ENCODE measurements around the gene TP53. TPM values are rescaled to one million over a fixed set of nuclear protein-coding genes. Genes with fewer than 3 reads are reported as not detected.
"Not testable (repeated sequence)": the region's sequence is repeated elsewhere in the genome, so short reads cannot be mapped to it uniquely, and the experiment has no call there.

TP53 gene
- total RNA-seq, 8 experiments from 2014 or later: 11.6 to 136 (median 25.7) TPM

DNA sequence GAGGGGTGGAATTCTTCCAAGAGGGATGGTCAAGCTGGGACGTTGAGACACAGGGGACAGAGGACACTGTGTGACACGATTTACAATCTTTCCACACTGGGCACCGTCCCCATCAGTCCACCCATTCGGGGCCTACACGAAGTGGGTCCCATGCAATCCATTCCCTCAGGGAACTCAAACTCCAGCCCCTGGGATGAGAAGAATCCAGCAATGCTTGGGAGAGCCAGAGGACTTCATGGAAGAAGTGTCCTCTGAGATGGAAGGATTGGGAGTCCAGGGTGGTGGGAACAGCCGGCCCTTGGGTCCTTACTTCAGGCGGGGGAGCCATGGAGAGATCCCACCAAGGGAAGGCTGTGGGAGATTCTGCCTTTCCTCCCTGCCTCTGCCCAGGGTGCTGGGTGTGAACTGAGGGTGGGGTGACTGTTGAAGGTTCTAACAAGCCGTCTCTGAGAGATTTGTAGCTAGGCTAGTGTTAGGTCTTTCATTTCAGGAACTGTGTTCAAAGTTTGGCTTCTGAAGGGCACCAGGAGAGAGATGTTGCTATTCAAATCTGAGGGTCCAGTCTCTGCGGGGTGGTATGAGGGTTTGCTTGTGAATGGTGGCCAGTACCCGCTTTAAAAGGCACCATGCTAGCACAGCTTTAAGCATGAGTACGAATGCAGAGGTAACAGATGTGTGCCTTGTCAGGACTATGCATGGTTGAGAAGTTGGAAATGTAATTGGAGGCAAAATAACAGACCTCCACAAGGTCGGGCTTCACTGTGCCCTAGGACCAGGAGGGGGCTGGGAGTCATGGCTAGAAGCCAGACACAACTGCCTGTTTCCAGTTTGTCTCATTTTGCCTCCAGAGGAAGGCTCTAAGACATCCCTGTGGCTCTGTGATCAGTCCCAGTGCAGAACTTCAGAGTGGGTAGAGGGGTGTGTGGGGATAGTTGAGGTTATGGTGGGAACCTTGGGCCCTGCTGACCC is 34.6 kb downstream of the TP53 start:
- Histone ChIP-seq H3K27ac (no peak overlapping the region), H3K4me1 (replicated peaks in 1 of 2) (peaks cover 27 to 32% of the 10 kb centered on the region in 2 donors), H3K4me3 (peak overlapping the region; percentile 41 to 66 (median 49))
- 0 to 100% methylated on average over 1 of the region's 12 CpGs; no CpG with 5 or more reads in 8 of the 10 experiments for WGBS, 10 experiments
- ATAC-seq (replicated peaks in 6 of 8): no peak
- in situ Hi-C loops (cut with MboI; ENCODE audit: low pct_unique_long_range_greater_than_20kb in 2 of 9, low sequenced_read_pairs in 9 of 9, unreplicated experiment in 9 of 9): no loop called here

DNA sequence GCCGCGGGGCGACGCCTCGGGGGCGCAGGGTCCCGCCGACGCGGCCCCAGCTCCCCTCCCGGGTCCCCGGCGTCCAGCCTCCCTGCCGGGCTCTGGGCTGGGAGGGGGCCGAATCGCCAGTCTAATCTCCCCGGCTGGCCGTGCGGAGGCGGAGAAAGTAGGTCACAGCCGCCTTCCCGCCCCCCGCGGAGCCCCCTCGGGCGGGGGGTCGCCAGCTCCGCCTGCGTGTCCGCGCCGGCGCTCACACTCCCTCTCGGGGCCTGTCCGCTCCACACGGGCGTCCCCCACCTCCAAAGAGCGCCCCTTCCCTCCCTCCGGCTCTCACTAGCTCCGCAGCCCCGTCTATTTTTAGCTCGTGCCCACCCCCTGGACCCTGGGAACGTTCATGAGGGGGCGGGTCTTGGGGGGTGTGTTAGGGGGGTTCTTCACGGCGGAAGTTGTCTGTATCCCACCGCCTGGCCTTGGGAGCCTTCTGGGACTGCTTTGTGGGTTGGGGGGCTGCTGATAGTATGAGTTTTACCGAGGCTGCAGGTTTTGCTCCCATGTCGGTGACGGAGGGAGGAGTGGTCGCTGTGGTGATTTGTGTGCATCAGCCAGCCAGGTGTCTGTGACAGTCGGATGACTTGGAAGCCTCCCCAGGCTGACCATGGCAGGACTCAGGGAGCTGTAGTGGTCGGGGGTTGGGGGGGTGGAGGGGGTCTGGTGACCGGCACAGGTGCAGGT is 35.5 kb downstream of the TP53 start:
- H3K4me3 ChIP-seq: peak overlapping the region; percentile 41 to 66 (median 49)
- in situ Hi-C loops (cut with MboI; ENCODE audit: low pct_unique_long_range_greater_than_20kb in 2 of 9, low sequenced_read_pairs in 9 of 9, unreplicated experiment in 9 of 9): no loop called here
- ATAC-seq (replicated peaks in 6 of 8): peak in 6 of 8 experiments; percentile 8 to 80 (median 78)
- H3K4me1 ChIP-seq (replicated peaks in 1 of 2): peaks cover 19 to 25% of the 10 kb centered on the region in 2 donors
- no CpG with 5 or more reads among the region's 54 CpGs for WGBS, 10 experiments
- H3K27ac ChIP-seq: peak overlapping the region; percentile 43 to 59

DNA sequence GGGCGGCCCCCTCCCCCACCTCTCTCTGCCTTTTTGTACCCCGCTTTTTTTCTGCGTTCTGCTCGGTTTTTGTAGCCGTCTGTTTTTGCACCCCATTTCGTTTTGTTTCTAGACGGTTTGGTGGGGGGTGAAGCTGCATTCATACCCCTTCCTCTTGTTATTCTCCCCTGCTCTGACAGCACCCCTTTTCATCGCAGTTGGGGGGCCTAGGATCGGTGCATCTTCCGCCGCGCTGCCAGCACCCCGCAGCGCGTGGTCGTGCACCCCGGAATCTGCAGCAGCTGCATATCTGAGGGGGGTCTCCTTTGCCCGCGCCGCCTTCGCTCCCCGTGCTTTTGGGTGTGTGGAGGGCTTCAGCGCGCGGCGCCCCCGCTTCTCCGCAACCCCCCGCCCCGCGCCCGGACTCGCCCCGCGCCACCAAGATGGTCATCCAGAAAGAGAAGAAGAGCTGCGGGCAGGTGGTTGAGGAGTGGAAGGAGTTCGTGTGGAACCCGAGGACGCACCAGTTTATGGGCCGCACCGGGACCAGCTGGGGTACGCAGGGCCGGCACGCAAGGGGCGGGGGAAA is 36.1 kb downstream of the TP53 start:
- Histone ChIP-seq H3K27ac (peak overlapping the region; percentile 43 to 59), H3K4me1 (replicated peaks in 1 of 2) (peaks cover 13 to 18% of the 10 kb centered on the region in 2 donors), H3K4me3 (peak overlapping the region; percentile 41 to 66 (median 49))
- peak in 2 of 8 experiments; percentile 0 to 2 for ATAC-seq (replicated peaks in 6 of 8)
- whole genome bisulfite sequencing, 10 experiments: 0 to 7% (median 0%) methylated on average over 2 to 9 of the region's 45 CpGs; no CpG with 5 or more reads in 5 of the 10 experiments
- in situ Hi-C loops (cut with MboI; ENCODE audit: low pct_unique_long_range_greater_than_20kb in 2 of 9, low sequenced_read_pairs in 9 of 9, unreplicated experiment in 9 of 9): no loop called here

DNA sequence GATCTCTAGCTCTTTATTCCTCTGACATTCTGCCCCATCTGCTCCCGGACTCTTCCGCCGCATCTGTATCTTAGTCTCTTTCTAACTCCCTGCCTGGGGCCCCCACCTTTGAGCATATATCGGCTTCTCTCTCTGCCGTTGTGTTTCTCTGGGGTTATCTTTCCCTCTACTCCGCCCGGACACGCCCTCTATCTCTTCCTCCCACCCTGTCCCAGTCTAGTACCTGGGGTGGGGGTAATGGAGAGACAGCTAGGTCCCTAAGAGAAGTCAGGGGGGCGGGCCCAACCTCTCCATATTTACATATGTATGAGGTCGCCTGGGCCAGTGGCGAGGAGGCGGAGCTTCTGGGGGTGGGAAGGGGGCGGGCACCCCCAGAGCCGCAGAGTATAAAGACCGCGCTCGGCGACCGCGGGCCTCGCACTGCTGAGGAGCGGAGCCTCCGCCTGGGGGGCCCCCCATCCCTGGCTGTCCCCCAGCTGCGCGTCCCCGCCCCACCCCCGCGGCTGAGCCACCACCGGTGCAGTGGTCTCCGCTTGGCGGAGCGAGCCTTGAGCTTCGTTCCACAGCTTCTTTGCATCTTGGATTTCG is 36.7 kb downstream of the TP53 start, which contains the start of gene ATP1B2:
ATP1B2 (plus strand) TSS at position 418 of the 588 bp plus-strand sequence. CDS start 593 bp downstream, outside the sequence.
- WGBS, 10 experiments: 0 to 20% (median 7%) methylated on average over 1 to 7 of the region's 34 CpGs; no CpG with 5 or more reads in 4 of the 10 experiments
- ATAC-seq (replicated peaks in 6 of 8): peak; percentile 73 to 91 (median 77)
- peak within 1 kb of the TSS; percentile 41 to 66 (median 49) for H3K4me3 ChIP-seq
- in situ Hi-C loops (cut with MboI; ENCODE audit: low pct_unique_long_range_greater_than_20kb in 2 of 9, low sequenced_read_pairs in 9 of 9, unreplicated experiment in 9 of 9): no loop called here
- H3K4me1 ChIP-seq (replicated peaks in 1 of 2): peaks cover 12 to 14% of the 10 kb centered on the region in 2 donors
- peak within 1 kb of the TSS; percentile 59 to 66 for H3K27ac ChIP-seq

DNA sequence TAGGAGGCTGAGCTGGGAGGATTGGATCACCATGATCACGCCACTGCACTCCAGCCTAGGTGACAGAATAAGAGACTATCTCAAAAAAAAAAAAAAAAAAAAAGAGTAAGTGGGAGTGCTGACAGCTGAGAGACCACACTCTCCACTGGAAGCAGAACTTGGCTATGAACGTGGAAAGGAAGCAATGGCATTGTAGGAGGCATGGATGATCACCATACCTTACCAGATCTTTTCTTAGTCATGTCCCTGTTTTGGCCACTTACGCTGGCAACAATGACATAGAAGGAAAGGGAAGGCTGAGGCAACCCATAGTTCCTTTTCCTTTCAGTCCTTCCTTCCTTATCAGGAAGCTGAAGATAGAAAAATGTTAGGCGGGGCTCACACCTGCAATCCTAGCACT is 40.3 kb downstream of the TP53 start:
- in situ Hi-C loops (cut with MboI; ENCODE audit: low pct_unique_long_range_greater_than_20kb in 2 of 9, low sequenced_read_pairs in 9 of 9, unreplicated experiment in 9 of 9): no loop called here
- no peak for ATAC-seq (replicated peaks in 6 of 8)

DNA sequence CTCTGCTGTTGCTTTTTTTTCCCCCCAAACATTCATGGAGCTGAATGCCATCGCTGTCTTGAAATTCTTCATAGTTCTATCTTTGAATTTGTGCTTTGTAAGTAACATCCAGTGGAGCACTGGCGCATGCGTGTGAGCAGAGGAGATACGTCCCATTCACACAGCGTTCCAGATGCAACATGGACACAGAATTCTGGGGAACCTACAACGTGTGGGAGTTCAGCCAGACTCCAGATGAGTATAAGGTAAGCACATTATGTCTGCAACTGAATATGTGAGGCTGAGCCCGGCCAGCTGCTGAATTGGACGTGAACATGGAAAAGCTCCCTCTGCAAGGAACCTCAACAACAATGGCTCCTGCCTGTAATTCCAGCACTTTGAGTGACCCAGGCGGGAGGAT is 40.8 kb downstream of the TP53 start:
- H3K4me3 ChIP-seq: no peak overlapping the region
- no peak overlapping the region for H3K27ac ChIP-seq
- peaks cover 5 to 6% of the 10 kb centered on the region in 2 donors for H3K4me1 ChIP-seq (replicated peaks in 1 of 2)
- ATAC-seq (replicated peaks in 6 of 8): no peak
- WGBS, 10 experiments: 50 to 92% (median 81%) methylated on average over 2 to 8 of the region's 9 CpGs; no CpG with 5 or more reads in 2 of the 10 experiments
- in situ Hi-C loops (cut with MboI; ENCODE audit: low pct_unique_long_range_greater_than_20kb in 2 of 9, low sequenced_read_pairs in 9 of 9, unreplicated experiment in 9 of 9): no loop called here

More for the DNA sequence above, 40.3 kb downstream of the TP53 start:
- Histone ChIP-seq H3K4me3 (no peak overlapping the region), H3K27ac (no peak overlapping the region), H3K4me1 (replicated peaks in 1 of 2) (peaks cover 5 to 6% of the 10 kb centered on the region in 2 donors)
- WGBS, 10 experiments: 0 to 100% (median 79%) methylated on average over 1 to 4 of the region's 4 CpGs; no CpG with 5 or more reads in 1 of the 10 experiments

DNA sequence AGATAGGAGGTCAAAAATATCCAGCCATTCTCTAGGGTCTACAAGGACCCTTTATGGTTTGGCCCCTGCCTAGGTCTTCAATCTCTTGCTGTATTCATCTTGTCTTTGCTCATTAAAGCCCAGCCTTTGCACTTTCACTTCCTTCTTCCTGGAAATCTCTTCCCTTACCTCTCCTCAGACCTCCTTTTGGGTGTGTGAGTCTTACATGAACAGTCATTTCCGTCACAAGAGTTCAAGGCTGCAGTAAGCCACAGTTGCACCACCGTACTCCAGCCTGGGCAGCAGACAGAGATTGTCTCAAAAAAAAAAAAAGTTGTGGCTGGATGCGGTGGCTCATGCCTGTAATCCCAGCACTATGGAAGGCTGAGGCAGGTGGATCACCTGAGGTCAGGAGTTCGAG is 42.5 kb downstream of the TP53 start:
- in situ Hi-C loops (cut with MboI; ENCODE audit: low pct_unique_long_range_greater_than_20kb in 2 of 9, low sequenced_read_pairs in 9 of 9, unreplicated experiment in 9 of 9): no loop called here
- peaks cover under 1% of the 10 kb centered on the region in 2 donors for H3K4me1 ChIP-seq (replicated peaks in 1 of 2)
- no peak overlapping the region for H3K4me3 ChIP-seq
- WGBS, 10 experiments: 20 to 100% (median 87%) methylated on average over 1 to 4 of the region's 4 CpGs; no CpG with 5 or more reads in 4 of the 10 experiments
- H3K27ac ChIP-seq: no peak overlapping the region
- ATAC-seq (replicated peaks in 6 of 8): no peak

DNA sequence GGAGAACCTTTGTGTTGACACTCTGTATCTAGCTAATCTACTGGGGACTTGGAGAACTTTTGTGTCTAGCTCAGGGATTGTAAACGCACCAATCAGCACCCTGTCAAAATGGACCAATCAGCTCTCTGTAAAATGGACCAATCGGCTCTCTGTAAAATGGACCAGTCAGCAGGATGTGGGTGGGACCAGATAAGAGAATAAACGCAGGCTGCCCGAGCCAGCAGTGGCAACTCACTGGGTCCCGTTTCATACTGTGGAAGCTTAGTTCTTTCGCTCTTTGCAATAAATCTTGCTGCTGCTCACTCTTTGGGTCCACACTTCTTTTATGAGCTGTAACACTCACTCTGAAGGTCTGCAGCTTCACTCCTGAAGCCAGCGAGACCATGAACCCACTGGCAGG is 45.7 kb downstream of the TP53 start:
- H3K27ac ChIP-seq; H3K4me1 ChIP-seq (replicated peaks in 1 of 2); H3K4me3 ChIP-seq; in situ Hi-C loops (cut with MboI; ENCODE audit: low pct_unique_long_range_greater_than_20kb in 2 of 9, low sequenced_read_pairs in 9 of 9, unreplicated experiment in 9 of 9); ATAC-seq (replicated peaks in 6 of 8): not testable (repeated sequence)
- WGBS, 10 experiments: 69 to 100% methylated on average over 1 to 6 of the region's 7 CpGs; no CpG with 5 or more reads in 8 of the 10 experiments

DNA sequence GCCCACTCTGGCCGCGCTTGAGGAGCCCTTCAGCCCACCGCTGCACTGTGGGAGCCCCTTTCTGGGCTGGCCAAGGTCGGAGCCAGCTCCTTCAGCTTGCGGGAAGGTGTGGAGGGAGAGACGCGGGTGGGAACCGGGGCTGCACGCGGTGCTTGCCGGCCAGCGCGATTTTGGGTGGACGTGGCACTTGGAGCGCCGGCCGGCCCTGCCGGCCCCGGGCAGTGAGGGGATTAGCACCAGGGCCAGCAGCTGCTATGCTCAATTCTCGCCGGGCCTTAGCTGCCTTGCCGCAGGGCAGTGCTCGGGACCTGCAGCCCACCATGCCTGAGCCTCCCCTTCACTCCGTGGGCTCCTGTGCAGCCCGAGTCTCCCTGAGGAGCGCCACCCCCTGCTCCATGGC is 46.5 kb downstream of the TP53 start:
- H3K4me1 ChIP-seq (replicated peaks in 1 of 2): peaks cover 0 to 4% of the 10 kb centered on the region in 2 donors
- ATAC-seq (replicated peaks in 6 of 8): no peak
- WGBS, 10 experiments: 81 to 100% methylated on average over 3 to 5 of the region's 26 CpGs; no CpG with 5 or more reads in 8 of the 10 experiments
- in situ Hi-C loops (cut with MboI; ENCODE audit: low pct_unique_long_range_greater_than_20kb in 2 of 9, low sequenced_read_pairs in 9 of 9, unreplicated experiment in 9 of 9): no loop called here
- H3K4me3 ChIP-seq: no peak overlapping the region
- H3K27ac ChIP-seq: no peak overlapping the region

DNA sequence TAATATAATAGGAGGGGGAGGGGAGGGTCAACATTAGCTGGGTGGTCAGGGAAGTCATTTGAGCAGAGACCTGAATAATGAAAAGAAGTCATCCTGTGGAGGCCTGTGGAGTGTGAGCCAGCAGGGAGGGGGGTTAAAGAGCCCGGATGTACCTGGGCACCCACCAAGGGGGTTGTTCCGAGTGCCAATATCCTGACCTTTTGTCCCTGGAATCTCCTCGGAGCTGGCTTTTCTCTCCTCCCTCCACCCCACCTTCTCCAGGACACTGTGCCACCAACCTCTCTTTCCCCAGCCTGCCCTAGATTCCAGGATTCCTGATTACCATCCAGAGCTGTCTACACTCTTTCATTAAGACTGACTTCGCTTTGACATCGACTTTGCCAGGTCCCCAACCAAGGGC is 51.1 kb downstream of the TP53 start:
- Histone ChIP-seq H3K27ac (no peak overlapping the region), H3K4me3 (no peak overlapping the region), H3K4me1 (replicated peaks in 1 of 2) (peaks cover 3 to 13% of the 10 kb centered on the region in 2 donors)
- no peak for ATAC-seq (replicated peaks in 6 of 8)
- WGBS, 10 experiments: 0 to 100% (median 78%) methylated on average over 1 to 3 of the region's 5 CpGs; no CpG with 5 or more reads in 4 of the 10 experiments
- in situ Hi-C loops (cut with MboI; ENCODE audit: low pct_unique_long_range_greater_than_20kb in 2 of 9, low sequenced_read_pairs in 9 of 9, unreplicated experiment in 9 of 9): no loop called here

DNA sequence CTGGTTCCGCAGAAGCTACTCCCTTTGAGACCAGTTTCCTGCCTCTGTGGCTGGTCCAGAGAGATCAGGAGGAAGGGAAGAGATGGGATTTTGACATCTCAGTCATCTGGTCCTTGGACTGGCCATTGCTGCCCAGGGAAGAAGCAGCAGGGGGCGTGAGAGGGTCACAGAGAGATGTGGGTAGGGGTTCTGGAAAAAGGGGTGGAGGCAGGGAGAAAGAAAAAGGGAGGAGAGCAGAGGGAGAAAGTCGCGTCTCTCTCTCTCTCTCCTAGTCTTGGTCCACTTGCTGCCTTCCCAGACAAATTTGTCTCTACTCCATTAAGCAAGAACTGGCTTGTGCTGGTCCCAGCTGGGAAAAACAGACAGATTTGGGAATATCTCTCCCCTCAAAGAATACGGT is 52.9 kb downstream of the TP53 start:
- no peak overlapping the region for H3K27ac ChIP-seq
- 0 to 86% (median 18%) methylated on average over 1 to 2 of the region's 5 CpGs; no CpG with 5 or more reads in 4 of the 10 experiments for WGBS, 10 experiments
- peaks cover 3 to 13% of the 10 kb centered on the region in 2 donors for H3K4me1 ChIP-seq (replicated peaks in 1 of 2)
- in situ Hi-C loops (cut with MboI; ENCODE audit: low pct_unique_long_range_greater_than_20kb in 2 of 9, low sequenced_read_pairs in 9 of 9, unreplicated experiment in 9 of 9): no loop called here
- no peak overlapping the region for H3K4me3 ChIP-seq
- peak; percentile 74 to 91 (median 79) for ATAC-seq (replicated peaks in 6 of 8)

DNA sequence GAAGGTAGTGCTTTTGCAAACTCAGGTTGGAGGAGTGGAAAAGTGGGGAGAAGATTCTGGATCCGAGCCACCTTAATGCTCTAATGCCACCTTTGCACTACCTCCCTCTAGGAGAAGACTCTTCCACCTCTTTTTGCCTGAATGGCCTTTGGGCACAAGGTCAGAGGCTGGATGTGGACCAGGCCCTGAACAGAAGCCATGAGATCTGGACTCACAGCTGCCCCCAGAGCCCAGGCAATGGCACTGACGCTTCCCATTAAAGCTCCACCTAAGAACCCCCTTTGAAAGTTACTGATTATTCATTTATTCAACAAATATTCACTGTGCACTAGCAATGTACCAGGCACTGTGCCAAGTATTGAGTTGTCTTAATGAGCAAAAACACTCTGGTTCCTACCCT is 54.2 kb downstream of the TP53 start:
- WGBS, 10 experiments: 33 to 100% (median 73%) methylated on average over 1 to 2 of the region's 2 CpGs; no CpG with 5 or more reads in 5 of the 10 experiments
- ATAC-seq (replicated peaks in 6 of 8): peak in 3 of 8 experiments; percentile 62 to 64 (median 64)
- H3K4me3 ChIP-seq: no peak overlapping the region
- in situ Hi-C loops (cut with MboI; ENCODE audit: low pct_unique_long_range_greater_than_20kb in 2 of 9, low sequenced_read_pairs in 9 of 9, unreplicated experiment in 9 of 9): no loop called here
- peaks cover 5 to 13% of the 10 kb centered on the region in 2 donors for H3K4me1 ChIP-seq (replicated peaks in 1 of 2)
- no peak overlapping the region for H3K27ac ChIP-seq

Measured in motor neuron (in vitro differentiated cells).